GM18505 (cell line): Measurements from ENCODE around the gene TEX30.

Experiments
- ATAC-seq: cut with Tn5 transposase; IDR thresholded peaks from one replicate; pipeline ENCODE4 v1.9.1; 2021; ENCODE audit not compliant: unreplicated experiment
- POLR2A ChIP-seq: IDR thresholded peaks from 4 replicates; pipeline ENCODE4 v1.6.1; 2011; ENCODE audit warnings: borderline replicate concordance; ENCODE audit not compliant: insufficient read depth, insufficient read length; ENCODE audit errors: extremely low read depth

The TEX30 gene

GRCh38 chr13:102772042-102772425, 1.6 kb downstream of the TEX30 start:
- no peak for ATAC-seq
- no peak for TF ChIP-seq POLR2A

DNA sequence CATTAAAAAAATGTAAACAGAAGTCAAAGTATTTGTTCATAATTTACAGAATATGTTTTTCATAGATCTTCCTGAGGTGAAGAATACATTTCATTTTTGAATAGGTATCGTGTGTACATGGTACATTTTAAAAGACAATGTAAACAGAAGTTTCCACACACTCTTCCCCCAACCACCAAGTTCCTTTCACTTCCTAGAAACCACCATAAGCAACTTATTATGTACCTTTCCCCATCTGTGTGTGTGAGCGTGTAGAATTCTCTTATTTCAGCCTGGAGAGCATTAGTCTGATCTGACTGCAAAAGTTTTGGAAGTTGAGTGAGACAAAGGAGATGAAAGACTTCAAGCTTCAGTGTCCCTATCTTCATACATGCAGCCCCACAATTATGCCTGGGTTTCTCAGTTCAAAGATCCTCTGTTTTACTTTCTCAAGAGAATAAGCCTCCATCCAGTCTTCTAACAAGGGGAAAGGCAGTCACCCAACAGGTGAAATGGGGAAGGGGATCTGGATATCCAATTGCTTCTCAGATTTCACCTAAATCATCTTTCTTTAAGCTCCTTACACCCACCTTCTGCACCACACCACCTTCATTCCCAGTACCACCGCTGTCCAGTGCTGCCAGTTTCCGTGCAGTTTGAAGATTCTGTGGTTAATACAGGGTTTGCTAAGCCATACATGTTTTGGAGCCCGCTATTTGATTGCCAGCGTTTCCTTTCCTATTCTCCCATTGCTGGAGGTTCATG, 2.1 kb downstream of the TEX30 start:
- no peak for ATAC-seq
- no peak for TF ChIP-seq POLR2A

GRCh38 chr13:102770435-102770834, 3.2 kb downstream of the TEX30 start:
- no peak for ATAC-seq
- TF ChIP-seq POLR2A, result no peak

GRCh38 chr13:102769679-102770078, 3.9 kb downstream of the TEX30 start:
- no peak for ATAC-seq
- no peak for TF ChIP-seq POLR2A

DNA sequence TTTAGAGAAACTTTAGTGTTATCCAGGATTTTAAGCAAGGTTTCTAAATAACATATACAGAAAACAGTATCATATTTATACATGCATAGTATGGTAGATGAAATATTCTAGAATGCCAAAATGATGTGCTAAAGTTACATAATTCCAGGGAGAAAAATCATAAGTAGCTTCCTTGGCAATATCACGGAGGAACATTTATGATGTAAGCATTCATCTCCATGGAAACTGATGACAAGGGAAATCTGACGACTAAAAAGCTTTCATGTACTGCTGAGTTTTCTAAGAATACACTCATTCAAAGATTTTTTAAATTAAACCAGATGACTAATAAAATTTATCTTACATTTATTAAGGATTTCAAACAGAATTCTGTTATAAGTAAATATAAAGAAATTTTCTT, 4.7 kb downstream of the TEX30 start:
- TF ChIP-seq POLR2A, result no peak
- no peak for ATAC-seq

DNA sequence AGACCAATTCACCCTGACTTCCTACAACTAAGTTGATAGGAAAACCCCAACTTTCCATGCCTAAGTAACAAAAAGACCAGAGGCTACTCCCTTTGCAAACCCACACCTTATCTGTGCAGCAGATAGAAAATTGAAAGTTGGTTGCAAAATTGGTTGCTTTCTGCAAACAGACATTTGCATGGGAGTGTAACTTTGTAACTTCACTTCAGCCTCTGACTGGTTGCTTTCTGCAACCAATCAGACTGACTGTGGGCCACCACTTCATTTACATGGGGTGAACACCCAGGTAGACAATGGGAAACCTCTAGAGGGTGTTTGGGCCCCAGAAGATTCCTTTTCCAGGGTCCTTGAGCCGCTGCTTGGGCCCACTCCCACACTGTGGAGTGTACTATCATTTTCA, 9.8 kb downstream of the TEX30 start:
- no peak for ATAC-seq
- no peak for TF ChIP-seq POLR2A

DNA sequence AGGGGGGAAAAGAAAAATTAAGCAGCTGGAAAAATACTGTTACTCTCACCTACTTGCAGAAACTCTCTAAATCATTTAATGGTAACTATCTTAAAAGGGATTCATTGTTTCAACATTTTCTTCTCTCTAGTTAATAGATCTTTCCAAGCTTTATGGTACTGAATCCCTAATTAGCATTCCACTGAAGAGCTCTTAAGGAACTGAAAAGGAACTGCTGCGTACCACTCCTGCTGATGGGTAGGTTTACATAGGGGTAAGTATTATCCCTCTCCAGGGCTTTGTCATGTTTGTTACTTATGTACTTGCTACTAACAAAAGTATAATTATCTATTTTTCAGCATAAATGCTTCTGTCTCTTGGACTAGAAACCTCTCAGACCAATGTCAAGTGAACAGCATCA, 12.5 kb downstream of the TEX30 start:
- no peak for TF ChIP-seq POLR2A

DNA sequence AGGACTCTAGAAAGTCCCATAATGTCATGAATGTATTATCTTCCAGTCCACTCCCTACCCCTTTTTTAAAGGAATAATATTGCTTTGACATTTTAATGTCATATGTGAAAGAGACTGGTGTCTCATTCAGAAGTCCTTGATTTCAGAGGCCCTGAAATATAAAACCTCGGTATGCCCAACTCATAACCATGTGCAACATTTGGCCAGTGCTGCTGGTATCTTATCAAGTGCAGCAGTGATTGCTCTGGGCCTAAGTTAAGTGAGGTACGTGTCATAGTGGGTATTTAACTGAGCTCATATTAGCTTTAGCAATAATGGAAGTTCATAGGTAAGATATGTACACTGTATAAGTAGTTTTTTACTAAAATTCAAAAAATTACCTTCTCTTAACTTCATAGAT, 14.7 kb downstream of the TEX30 start:
- no peak for ATAC-seq
- TF ChIP-seq POLR2A, result no peak

More for the DNA sequence above, 12.5 kb downstream of the TEX30 start:
- no peak for ATAC-seq

DNA sequence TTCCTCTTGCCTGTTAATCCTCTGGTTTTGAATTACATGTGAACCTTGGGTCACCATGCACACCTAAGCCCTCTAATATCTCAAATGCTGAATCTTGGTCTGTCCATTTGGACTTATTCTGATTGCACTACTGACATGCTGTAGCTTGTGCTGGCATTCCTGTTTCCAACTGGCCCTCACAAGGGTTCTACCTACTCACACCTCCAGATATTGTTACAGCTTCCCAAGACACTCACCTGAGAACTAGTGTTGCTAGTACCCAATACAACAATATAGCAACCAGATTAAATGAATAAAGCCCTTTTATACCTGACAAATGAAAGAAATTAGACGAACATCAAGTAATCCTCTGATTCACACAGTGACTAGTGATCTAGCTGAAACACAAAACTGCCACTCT, 16.6 kb downstream of the TEX30 start:
- no peak for ATAC-seq
- TF ChIP-seq POLR2A, result no peak

DNA sequence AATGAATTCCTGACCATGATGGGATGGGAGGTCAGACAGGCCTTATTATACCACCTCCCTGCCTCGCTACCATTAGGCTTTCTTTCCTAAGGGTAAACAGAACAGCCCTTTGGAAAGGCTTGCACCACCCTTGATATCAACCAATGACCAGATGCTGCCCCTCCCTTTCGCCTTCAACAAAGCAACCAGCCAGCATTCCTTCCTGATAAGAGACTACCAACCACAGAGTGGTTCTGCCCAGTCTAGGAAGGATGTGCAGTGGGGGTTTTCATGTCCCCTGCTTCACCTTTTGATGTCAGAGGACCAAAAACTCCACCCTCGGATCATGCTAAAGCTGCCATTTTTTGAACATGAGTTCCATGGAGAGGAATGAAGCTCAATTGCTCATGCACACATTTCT, 21.7 kb downstream of the TEX30 start:
- ATAC-seq, result no peak

GRCh38 chr13:102742506-102742905, 31.1 kb downstream of the TEX30 start:
- no peak for ATAC-seq
- TF ChIP-seq POLR2A, result no peak

More for the DNA sequence above, 21.7 kb downstream of the TEX30 start:
- no peak for TF ChIP-seq POLR2A

- ATAC-seq, result no peak
- TF ChIP-seq POLR2A, result no peak
Measured at GRCh38 chr13:102742101-102742500, 31.5 kb downstream of the TEX30 start.

GRCh38 chr13:102729560-102730270, 43.9 kb downstream of the TEX30 start:
- no peak for TF ChIP-seq POLR2A
- no peak for ATAC-seq

DNA sequence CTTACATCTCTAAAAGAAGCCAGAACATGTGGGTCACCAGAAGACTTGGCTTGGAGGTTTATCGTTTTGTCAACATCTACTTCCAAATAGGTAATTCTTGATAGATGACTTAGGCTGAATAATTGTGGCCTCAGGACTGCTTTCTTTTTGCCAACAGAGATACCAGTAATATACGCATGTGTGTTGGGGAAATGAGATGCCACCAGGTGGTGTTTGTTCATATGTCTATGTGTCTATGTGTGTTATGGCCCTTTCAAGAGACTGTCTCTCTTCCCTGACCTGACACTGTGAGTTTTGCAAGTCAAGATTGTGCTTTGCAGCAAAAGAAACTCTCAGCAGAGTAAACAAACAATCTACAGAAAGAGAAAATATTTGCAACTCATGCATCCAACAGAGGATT, 47.2 kb downstream of the TEX30 start:
- no peak for TF ChIP-seq POLR2A
- ATAC-seq, result no peak
